Measurements from ENCODE around the gene EGR4. TPM values are rescaled to one million over a fixed set of nuclear protein-coding genes. Genes with fewer than 3 reads are reported as not detected.

EGR4 gene
- total RNA-seq (not detected), polyA plus RNA-seq (ENCODE audit: insufficient read depth, low read depth, low replicate concordance) (not detected)
- long read RNA-seq, donor 1 = 0 reads
- long read RNA-seq, donor 2 = 0 reads
- long read RNA-seq, donor 3 = 0 reads
- long read RNA-seq, donor 4 = 0 reads
- long read RNA-seq, donor 5 = 0 reads
- long read RNA-seq, donor 6 = 0 reads
- long read RNA-seq, donor 7 = 0 reads
- long read RNA-seq, donor 8 = 0 reads
- long read RNA-seq, donor 9 = 0 reads
- long read RNA-seq, donor 10 = 0 reads

DNA sequence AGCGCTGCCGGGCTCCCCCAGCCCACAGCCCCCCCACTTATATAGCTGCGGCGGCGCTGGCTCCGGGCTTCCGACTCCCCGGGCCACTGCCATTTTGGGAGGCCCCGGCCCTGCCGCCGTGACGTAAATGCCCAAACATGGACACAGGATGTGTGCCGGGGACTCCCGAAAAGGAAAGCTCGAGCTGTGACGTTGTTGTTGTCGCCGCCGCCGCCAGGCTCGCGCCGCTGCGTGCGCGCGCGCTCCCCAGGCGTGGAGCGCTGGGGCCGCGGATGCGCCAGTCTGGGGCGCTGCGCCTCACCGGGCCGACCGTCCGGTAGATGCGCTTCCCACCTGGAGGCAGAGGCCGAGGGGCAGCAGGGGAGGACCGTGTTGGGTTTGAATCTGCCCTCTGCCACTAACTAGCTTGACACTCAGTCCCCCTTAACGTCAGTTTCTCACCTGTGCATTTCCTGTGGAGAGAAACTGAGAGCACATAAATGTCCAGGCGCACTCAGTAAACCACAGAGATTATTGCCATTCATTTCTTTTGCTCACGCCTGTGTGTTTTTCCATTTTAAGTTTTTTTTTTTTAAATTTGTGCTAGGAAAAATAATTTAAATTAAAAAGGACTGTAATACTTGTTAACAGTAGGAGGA lies at the start of gene EGR4:
Gene EGR4, minus strand, starts transcription at position 15 of the 638 bp plus-strand sequence. CDS start 231 bp downstream, outside the sequence.
- TF ChIP-seq, protein P1, sequence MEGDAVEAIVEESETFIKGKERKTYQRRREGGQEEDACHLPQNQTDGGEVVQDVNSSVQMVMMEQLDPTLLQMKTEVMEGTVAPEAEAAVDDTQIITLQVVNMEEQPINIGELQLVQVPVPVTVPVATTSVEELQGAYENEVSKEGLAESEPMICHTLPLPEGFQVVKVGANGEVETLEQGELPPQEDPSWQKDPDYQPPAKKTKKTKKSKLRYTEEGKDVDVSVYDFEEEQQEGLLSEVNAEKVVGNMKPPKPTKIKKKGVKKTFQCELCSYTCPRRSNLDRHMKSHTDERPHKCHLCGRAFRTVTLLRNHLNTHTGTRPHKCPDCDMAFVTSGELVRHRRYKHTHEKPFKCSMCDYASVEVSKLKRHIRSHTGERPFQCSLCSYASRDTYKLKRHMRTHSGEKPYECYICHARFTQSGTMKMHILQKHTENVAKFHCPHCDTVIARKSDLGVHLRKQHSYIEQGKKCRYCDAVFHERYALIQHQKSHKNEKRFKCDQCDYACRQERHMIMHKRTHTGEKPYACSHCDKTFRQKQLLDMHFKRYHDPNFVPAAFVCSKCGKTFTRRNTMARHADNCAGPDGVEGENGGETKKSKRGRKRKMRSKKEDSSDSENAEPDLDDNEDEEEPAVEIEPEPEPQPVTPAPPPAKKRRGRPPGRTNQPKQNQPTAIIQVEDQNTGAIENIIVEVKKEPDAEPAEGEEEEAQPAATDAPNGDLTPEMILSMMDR (IDR thresholded peaks at IDR 0.05; ENCODE audit: borderline replicate concordance, extremely low read depth, insufficient read depth) = no peak
- peak; percentile 43 to 85 (median 64) for DNase-seq
- Histone ChIP-seq H3K4me3 (ENCODE audit: low read length in 3 of 3) (peak within 1 kb of the TSS in 1 of 3 donors; percentile 49), H3K9me3 (ENCODE audit: control insufficient read depth in 2 of 3, insufficient read depth in 1 of 3, low read length in 3 of 3) (no peaks in the 10 kb centered on the region), H3K36me3 (ENCODE audit: control insufficient read depth in 2 of 3, insufficient read depth in 3 of 3, low read length in 3 of 3) (no peaks in the 10 kb centered on the region), H3K27ac (ENCODE audit: low read depth in 2 of 2, low read length in 2 of 2) (no peak within 1 kb of the TSS), H3K4me1 (ENCODE audit: control insufficient read depth in 2 of 3, insufficient read depth in 2 of 3, low read depth in 1 of 3, low read length in 3 of 3) (peaks cover 0 to 4% (median 0%) of the 10 kb centered on the region in 3 donors), H3K9ac (ENCODE audit: low read length in 3 of 3) (no peak within 1 kb of the TSS), H3K27me3 (ENCODE audit: control insufficient read depth, insufficient read depth, low read length) (peaks cover 40% of the 10 kb centered on the region)
- no peak for FAIRE-seq
- intact Hi-C loops (cut with DNase I) = no loop called here

DNA sequence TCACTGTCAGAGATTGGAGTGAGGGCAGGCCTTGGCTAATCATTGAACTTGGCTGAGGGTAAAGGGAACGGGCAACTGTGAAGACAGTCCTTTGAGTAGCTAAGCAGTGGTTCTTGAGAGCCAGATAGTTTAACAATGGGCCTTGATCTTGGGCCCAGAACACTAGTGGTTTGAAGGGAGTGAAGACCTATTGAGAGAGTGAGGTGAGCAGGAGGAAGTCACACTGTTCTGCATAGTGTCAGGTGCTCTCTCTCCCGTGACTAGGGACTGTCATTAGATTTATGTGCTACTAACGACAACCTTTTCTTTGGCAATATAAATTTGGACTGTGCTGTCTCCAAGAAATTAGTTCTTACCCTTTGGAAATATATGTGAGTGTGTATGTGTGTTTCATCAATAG lies 47.7 kb upstream of the EGR4 start:
- H3K4me1 ChIP-seq (ENCODE audit: control insufficient read depth in 2 of 3, insufficient read depth in 2 of 3, low read depth in 1 of 3, low read length in 3 of 3) = no peaks in the 10 kb centered on the region
- no peak overlapping the region for H3K4me3 ChIP-seq (ENCODE audit: low read length in 3 of 3)
- H3K9ac ChIP-seq (ENCODE audit: low read length in 3 of 3) = no peak overlapping the region
- FAIRE-seq (no peak), DNase-seq (no peak)
- H3K27me3 ChIP-seq (ENCODE audit: control insufficient read depth, insufficient read depth, low read length) = no peaks in the 10 kb centered on the region
- H3K9me3 ChIP-seq (ENCODE audit: control insufficient read depth in 2 of 3, insufficient read depth in 1 of 3, low read length in 3 of 3) = no peaks in the 10 kb centered on the region
- no peaks in the 10 kb centered on the region for H3K36me3 ChIP-seq (ENCODE audit: control insufficient read depth in 2 of 3, insufficient read depth in 3 of 3, low read length in 3 of 3)
- TF ChIP-seq, protein P1 (IDR thresholded peaks at IDR 0.05; ENCODE audit: borderline replicate concordance, extremely low read depth, insufficient read depth) = no peak
- intact Hi-C loops (cut with DNase I) = no loop called here
- H3K27ac ChIP-seq (ENCODE audit: low read depth in 2 of 2, low read length in 2 of 2) = no peak overlapping the region

DNA sequence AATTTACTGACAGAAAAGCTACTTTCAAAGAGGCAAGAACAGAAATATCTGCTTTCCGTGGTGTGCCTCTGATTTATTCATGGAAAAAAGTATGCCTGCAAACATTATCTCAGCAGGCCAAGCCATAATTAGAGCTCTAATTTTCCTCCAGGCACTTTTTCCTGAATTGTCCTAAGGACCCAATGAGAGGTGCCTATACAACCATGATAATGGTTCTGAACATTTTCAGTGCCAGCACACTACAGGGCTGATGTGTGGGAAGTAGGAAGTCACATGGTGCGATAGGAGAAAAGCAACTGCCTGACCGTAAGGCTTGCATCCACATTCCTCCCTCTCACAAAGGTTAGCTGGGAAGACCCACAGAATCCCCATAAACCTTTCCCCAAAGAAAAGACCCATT lies 45.9 kb upstream of the EGR4 start:
- TF ChIP-seq, protein P1 (IDR thresholded peaks at IDR 0.05; ENCODE audit: borderline replicate concordance, extremely low read depth, insufficient read depth) = no peak
- H3K27ac ChIP-seq (ENCODE audit: low read depth in 2 of 2, low read length in 2 of 2) = no peak overlapping the region
- no peaks in the 10 kb centered on the region for H3K4me1 ChIP-seq (ENCODE audit: control insufficient read depth in 2 of 3, insufficient read depth in 2 of 3, low read depth in 1 of 3, low read length in 3 of 3)
- no peak overlapping the region for H3K9ac ChIP-seq (ENCODE audit: low read length in 3 of 3)
- H3K36me3 ChIP-seq (ENCODE audit: control insufficient read depth in 2 of 3, insufficient read depth in 3 of 3, low read length in 3 of 3) = no peaks in the 10 kb centered on the region
- intact Hi-C loops (cut with DNase I) = no loop called here
- no peak for DNase-seq
- no peaks in the 10 kb centered on the region for H3K9me3 ChIP-seq (ENCODE audit: control insufficient read depth in 2 of 3, insufficient read depth in 1 of 3, low read length in 3 of 3)
- H3K27me3 ChIP-seq (ENCODE audit: control insufficient read depth, insufficient read depth, low read length) = no peaks in the 10 kb centered on the region
- no peak for FAIRE-seq
- no peak overlapping the region for H3K4me3 ChIP-seq (ENCODE audit: low read length in 3 of 3)
